ENCODE data around the gene HLA-C.

Gene HLA-C

GRCh38 chr6:31307669-31308049 lies 35.8 kb upstream of the HLA-C start:
- no peak for DNase-seq (ENCODE audit: low read depth)
- TF ChIP-seq, protein P1, sequence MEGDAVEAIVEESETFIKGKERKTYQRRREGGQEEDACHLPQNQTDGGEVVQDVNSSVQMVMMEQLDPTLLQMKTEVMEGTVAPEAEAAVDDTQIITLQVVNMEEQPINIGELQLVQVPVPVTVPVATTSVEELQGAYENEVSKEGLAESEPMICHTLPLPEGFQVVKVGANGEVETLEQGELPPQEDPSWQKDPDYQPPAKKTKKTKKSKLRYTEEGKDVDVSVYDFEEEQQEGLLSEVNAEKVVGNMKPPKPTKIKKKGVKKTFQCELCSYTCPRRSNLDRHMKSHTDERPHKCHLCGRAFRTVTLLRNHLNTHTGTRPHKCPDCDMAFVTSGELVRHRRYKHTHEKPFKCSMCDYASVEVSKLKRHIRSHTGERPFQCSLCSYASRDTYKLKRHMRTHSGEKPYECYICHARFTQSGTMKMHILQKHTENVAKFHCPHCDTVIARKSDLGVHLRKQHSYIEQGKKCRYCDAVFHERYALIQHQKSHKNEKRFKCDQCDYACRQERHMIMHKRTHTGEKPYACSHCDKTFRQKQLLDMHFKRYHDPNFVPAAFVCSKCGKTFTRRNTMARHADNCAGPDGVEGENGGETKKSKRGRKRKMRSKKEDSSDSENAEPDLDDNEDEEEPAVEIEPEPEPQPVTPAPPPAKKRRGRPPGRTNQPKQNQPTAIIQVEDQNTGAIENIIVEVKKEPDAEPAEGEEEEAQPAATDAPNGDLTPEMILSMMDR (IDR thresholded peaks at IDR 0.05; ENCODE audit: insufficient read depth, low read depth, low read length, missing control alignments): no peak
- H3K4me3 ChIP-seq (ENCODE audit: low read length): no peak overlapping the region

DNA sequence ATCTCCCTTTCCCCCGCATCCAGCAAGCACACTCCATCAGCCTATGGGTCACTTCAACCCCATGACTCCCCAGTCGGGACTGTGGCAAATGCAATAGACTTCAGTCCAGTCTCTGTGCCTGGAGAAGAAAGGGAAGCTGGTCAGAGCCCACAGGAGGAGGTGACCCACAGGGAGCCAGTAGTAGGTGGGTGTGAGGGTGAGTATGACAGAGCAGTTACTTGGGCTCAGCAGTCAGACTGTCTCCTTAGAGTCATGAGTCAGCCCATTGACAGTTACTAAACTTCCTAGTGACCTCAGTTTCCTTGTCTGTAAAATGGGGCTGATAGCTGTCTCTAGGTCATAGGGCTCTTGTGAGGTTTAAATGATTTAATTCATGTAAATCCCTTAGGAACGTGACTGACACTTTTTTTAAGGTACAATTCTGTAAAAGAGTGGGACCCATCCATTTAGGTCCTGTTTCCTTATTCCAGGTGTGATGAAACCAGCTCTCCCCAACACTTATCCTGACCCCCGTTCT lies 33.9 kb upstream of the HLA-C start:
- no peak for DNase-seq (ENCODE audit: low read depth)
- no peak overlapping the region for H3K4me3 ChIP-seq (ENCODE audit: low read length)
- TF ChIP-seq, protein P1 (IDR thresholded peaks at IDR 0.05; ENCODE audit: insufficient read depth, low read depth, low read length, missing control alignments): no peak

DNA sequence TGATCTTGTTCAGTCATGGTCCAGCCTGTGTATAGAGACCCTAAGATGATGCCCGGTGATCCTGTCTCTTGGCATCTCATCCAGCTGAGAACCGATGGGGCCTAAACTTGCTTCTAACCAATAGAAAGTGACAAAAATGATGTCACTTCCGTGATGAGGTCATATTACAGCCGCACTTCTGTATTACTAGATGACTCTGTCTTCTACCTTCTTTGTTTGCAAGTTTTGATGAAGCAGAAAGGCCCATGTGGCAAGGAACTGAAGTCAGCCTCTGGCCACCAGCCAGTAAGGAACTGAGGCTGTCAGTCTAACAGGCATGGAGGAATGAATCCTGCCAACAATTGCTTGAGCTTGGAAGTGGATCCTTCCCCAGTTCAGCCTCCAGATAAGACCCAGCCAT lies 32.8 kb upstream of the HLA-C start:
- TF ChIP-seq, protein P1 (IDR thresholded peaks at IDR 0.05; ENCODE audit: insufficient read depth, low read depth, low read length, missing control alignments): no peak
- peak; percentile 34 for DNase-seq (ENCODE audit: low read depth)
- no peak overlapping the region for H3K4me3 ChIP-seq (ENCODE audit: low read length)

DNA sequence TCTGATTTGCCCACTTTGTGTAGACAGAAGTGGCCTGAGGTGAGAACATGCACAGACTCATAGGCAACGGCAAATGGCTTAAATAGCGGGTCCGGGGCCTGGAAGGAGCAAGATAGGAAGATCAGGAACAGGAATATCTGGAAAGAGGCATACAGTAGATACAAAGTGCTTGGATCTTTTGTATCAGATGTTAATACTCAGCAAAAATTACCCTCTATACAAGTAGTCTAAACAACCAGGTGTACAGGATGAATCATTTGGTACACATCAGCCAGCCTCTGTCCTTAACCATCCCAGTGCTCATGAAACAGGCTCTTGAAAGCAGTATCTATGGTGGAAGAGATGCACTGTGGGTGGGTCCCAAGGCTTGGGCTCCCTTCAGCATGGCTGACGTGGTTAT lies 28.9 kb upstream of the HLA-C start:
- TF ChIP-seq, protein P1 (IDR thresholded peaks at IDR 0.05; ENCODE audit: insufficient read depth, low read depth, low read length, missing control alignments): no peak
- DNase-seq (ENCODE audit: low read depth): no peak
- H3K4me3 ChIP-seq (ENCODE audit: low read length): no peak overlapping the region

GRCh38 chr6:31299947-31300346 lies 28.1 kb upstream of the HLA-C start:
- TF ChIP-seq, protein P1 (IDR thresholded peaks at IDR 0.05; ENCODE audit: insufficient read depth, low read depth, low read length, missing control alignments): no peak
- no peak overlapping the region for H3K4me3 ChIP-seq (ENCODE audit: low read length)
- DNase-seq (ENCODE audit: low read depth): no peak

DNA sequence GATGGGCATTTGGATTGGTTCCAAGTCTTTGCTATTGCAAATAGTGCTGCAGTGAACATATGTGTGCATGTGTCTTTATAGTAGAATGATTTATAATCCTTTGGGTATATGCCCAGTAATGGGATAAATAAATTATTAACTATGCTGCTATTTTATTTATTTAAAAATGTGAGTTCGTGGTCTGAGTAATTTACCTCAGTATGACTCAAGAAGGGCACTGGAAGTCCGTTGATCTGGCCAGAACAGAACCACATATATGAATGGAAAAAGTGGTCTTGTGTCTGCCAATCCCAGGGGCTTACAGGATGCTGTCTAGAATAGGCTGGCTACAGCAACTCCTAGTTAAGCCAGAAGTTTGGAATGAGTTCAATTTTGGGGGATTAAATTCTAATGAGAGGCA lies 27.6 kb upstream of the HLA-C start:
- TF ChIP-seq, protein P1 (IDR thresholded peaks at IDR 0.05; ENCODE audit: insufficient read depth, low read depth, low read length, missing control alignments): no peak
- no peak overlapping the region for H3K4me3 ChIP-seq (ENCODE audit: low read length)
- DNase-seq (ENCODE audit: low read depth): no peak

GRCh38 chr6:31294056-31294455 lies 22.2 kb upstream of the HLA-C start:
- no peak overlapping the region for H3K4me3 ChIP-seq (ENCODE audit: low read length)
- no peak for DNase-seq (ENCODE audit: low read depth)
- TF ChIP-seq, protein P1 (IDR thresholded peaks at IDR 0.05; ENCODE audit: insufficient read depth, low read depth, low read length, missing control alignments): no peak
